Daoy (cell line): ENCODE data around the gene KIAA1755. TPM values are rescaled to one million over a fixed set of nuclear protein-coding genes. Genes with fewer than 3 reads are reported as not detected.
"Not testable (repeated sequence)": the region's sequence is repeated elsewhere in the genome, so short reads cannot be mapped to it uniquely, and the experiment has no call there.

Experiments
- DNase-seq: peaks from one replicate; pipeline ENCODE4 v3.0.0-alpha.2; 2015; ENCODE audit warnings: low read depth
- total RNA-seq: library from RNA; depleted of rRNA; stranded (reverse); fragments of >200 nt; shearing (Covaris generic); gene quantifications from 2 replicates; pipeline ENCODE4 v1.2.3, GENCODE V29; 2014

KIAA1755 gene
- total RNA-seq, 1 experiment from 2014 or later, result 1.0 TPM

DNA sequence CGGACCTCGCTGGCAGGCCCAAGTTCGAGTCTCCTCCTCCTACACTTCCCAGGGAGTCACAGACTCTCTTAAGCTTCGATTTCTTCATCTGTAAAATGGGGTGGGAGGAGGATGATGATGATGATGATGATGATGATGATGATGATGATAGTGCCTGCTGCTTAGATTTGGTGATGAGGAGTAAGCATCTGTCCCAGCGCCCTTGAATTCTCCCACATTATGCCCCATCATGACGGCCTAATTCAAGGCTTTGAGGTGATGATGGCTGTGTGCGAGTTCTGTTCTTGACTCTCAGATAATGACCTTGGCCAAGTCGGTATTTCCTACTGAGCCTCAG, 487 bp upstream of the KIAA1755 start:
- DNase-seq, result no peak

DNA sequence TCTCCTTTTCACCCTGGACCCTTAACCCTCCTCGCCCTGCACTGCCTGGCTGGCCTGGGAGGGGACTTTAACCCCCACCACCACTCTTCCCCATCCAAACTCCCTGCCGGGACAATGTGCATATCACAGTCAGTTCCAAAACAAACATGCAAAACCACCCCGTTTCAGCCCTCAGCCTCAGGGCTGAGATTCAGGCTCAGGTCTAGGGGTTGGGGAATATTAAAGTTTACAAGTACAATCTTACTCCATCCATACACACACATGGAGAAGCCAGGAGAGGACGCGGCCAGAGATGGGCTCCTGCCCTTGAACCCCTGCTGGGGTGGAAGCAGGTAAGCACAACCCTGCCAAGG, 534 bp downstream of the KIAA1755 start:
- DNase-seq, result no peak

DNA sequence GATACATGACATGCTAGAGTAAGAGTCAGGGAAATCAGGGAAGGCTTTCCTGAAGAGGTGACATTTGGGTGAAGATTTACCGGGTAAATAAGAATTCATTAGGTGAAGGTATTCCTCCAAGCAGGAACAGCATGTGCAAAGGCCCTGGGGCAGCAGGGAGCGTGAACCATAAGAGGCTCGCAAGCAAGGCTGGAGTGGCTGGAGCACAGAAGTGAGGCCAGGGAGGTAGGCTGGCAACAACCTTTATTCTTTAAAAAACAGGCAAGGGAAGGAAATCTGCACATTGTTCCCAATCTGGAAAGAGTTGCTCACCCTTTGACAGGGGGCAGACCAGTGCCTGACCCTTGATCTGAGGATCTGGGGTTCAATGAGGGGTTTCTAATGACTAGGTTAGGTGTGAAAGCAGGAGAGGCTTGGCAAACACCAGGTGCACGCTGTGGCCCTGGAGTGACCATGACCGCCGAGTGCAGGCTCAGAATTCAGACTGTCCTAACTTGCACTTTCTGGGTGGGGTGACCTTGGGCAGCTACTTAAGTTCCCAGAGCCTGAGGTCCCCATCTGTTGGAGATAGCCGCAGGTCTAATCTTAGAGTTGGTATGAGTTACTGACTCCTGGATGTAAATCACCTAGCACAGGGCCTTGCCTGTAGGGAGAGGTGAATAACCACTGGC, 1.9 kb downstream of the KIAA1755 start:
- DNase-seq, result no peak

DNA sequence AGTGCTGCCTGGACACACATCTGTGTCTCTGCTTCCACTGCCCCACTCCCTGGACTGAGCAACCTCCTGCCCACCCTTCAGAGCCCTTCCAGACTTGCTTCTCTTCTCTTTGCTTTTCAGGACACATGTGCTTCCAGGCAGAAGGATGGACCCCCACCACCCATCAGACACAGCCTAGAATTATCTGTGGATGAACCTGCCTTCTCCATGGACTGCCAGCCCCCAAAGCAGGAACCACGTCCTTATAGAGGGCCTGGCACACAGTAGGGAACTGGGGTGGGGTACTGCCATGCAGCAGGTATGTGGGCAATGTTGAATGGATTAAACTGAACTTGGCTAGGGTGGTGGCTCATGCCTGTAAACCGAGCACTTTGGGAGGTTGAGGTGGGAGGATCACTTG, 3.6 kb downstream of the KIAA1755 start:
- no peak for DNase-seq

DNA sequence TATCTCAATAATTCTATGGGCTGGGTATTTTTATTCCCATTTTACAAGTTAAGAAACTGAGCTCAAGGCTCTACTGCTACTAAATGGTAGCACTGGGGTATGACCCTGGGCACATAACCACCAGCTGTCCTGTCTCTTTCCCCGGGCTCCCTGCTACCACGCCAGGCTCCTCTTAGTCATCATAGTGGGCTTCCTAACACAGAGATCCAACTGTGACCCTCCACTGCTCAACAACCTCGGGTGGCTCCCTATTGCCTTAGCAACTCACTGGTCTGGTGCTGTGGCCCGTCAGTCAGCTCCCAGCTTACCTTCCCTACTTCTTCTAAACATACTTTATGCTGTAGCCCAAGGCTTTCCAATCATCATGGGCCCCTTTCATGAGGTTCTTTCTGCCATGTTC, 4.5 kb downstream of the KIAA1755 start:
- no peak for DNase-seq

DNA sequence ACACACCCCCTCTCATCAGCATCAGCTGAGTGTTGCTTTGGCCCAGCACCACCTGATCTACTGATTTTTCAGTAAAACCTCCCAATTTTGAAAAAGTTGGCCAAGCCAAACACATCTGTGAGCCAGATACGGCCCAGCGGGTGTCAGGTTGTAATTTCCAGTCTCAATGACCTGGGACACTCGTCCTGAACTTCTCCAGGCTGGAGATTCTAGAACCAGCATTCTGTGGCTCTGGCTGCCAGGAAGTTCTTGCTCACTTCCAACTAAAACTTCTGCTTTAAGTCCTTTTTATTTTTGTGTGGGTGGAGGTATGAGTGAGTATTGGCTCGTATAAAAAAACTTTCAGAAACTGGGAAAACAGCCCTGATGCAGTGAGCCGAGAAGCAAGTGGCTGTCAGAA, 5.1 kb downstream of the KIAA1755 start:
- no peak for DNase-seq

DNA sequence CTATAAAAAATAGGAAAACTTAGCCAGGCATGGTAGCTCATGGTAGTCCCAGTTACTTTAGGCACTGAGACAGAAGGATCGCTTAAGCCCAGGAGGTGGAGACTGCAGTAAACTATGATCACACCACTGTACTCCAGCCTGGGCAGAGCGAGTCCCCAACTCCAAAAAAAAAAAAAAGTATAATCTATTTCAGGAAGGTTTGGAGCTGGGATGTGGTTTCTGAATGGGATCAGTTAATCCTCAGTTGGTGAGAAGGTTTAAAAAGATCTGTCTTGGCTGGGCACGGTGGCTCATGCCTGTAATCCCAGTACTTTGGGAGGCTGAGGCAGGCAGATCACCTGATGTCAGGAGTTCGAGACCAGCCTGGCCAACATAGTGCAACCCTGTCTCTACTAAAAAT, 5.9 kb downstream of the KIAA1755 start:
- not testable (repeated sequence) for DNase-seq

DNA sequence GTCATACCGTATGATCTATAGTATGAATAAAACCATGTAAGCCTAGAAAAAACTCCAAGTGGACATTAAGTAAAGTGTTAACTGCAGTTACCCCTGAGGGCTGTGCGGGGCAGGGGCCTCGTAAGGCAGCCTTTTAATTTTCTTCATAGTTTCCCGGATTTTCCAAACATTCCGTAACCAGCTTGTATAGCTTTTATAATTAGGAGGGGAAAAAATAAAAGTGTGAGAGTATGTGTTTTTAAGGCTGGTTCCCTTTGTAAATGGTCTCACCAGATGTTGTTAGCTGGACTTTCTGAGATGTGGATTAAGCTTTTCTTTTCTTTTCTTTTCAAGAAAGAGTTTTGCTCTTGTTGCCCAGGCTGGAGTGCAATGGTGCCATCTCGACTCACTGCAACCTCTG, 7.0 kb downstream of the KIAA1755 start:
- no peak for DNase-seq

DNA sequence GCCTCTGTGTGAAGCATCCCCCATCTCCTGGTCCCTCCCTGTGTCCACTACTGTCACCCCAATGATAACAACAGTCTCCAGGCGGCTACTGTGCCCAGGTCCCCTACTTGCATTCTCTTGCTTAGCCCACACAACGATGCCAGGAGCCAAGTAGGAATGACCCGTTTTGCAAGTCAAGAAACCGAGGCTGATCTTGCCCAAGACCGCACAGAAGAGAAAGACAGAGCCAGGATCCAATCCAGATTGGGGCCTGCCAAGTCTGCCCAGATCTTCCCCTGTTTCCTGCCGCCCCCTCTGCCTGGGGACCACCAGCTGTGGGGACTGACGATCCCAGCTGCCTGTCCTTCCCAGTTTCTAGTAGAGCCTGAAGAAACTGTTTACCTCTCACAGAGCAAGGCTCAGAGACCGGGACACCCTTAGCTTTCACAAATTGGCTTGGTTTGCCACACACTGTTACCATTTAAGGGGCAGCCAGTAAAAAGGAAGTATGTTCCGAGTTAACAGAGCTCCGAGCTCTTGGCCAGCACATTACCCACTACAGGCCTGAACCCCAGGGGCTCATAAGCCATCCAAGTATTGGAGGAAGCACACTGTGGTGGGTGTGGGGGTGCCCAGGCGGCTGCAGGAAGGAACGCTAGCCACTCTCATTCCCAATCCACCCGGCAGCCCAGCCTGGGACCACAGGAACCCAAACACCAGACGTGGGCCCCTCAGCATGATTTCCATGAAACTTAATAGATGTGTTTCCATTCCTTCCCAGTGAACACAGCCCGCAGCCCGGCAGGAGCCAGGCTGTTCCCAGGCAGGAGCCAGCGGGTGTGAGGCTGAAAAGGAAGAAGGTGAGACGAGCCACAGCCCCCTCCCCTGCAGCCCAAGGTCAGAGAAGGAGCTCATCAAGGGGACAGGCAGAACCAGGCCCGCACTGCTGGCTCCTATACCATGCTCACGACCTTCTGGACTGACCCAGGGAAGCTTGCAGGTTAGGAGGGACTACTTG, 7.9 kb downstream of the KIAA1755 start:
- no peak for DNase-seq

DNA sequence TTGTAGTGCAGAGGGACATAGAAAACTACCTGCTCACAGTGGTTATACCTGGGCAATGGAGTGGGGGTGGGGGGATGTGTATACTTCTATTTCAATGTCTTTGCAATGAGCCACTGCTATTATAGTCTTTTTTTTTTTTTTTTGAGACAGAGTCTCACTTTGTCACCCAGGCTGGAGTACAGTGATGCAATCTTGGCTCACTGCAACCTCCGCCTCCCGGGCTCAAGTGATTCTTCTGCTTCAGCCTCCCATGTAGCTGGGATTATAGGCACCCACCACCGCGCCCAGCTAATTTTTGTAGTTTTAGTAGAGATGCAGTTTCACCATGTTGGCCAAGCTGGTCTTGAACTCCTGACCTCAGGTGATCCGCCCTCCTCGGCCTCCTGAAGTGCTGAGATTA, 9.1 kb downstream of the KIAA1755 start:
- not testable (repeated sequence) for DNase-seq

DNA sequence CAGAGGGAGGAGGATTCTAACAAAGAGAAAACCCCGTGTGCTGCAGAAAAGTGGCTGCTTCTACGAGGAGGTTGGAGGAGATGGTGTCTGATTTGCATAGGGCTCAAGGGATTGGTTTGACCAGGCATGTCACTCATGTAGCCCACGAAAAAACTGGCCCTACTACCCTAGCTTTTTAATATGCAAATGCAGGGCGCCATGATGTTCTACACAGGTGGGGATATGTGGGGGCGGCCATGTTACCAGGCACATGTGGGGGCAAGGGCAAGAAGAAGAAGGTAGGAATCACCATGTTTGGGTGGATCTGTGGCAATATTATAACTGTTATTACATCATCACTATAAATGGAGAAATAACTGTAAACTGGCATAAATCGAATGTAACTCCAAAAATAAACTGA, 9.9 kb downstream of the KIAA1755 start:
- no peak for DNase-seq

DNA sequence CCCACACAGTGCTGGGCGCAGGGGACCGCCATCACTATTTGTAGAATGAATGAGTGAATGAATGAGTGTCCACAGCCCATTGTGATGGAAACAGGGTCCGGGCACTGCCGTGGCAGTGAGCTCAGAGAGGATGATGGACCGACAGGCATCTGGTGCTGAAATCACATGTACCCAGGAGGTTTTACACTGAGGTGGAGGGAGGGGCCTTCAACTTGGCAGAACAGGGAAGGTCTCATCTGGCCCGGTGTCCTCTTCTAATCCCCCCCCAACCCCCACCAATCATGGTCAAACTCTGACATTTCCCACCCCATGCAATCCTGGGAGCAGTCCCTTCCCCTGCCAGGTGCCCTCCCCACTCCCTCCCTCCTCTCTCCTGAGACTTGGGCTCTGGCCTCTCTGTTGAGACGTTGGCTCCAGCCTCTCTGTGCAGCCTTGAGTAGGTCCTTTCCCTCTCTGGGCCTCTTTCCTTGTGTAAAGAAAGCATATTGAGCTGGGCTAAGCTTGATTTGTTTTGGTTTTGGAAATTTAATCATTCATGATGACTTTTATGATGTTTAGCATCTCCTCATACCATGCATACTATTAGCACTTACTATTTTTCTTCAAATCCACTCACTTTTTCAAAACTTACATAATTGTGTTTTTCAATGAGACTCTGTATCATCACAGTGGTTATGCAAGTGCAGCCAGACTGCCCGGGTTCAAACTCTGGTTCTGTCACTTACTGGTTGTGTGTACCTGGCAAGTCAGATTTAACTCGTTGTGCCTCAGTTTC, 10.8 kb downstream of the KIAA1755 start:
- no peak for DNase-seq

DNA sequence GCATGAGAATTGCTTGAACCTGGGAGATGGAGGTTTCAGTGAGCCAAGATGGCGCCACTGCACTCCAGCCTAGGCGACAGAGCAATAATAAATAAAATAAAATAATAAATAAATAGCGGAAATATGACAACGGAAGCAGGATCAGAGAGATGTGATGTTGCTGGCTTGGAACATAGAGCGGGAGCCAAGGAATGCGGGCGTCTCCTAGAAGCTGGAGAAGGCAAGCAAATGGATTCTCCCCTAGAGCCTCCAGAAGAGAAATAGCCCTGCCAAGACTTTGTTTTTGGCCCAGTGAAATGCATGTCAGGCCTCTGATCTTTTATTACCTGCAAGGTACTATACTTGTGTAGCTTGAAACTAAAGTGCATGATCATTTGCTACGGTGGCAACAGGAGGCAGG, 12.4 kb downstream of the KIAA1755 start:
- DNase-seq, result no peak

DNA sequence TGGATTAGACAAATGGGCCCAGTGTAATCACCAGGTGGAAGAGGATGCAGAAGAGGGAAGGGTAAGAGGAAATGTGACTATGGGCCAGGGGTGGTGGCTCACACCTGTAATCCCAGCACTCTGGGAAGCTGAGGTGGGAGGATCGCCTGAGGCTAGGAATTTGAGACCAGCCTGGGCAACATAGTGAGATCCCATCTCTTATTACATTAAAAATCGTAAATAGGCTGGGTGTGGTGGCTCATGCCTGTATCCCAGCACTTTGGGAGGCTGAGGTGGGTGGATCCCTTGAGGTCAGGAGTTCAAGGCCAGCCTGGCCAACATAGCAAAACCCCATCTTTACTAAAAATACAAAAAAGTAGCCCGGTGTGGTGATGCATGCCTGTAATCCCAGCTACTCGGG, 12.8 kb downstream of the KIAA1755 start:
- not testable (repeated sequence) for DNase-seq

DNA sequence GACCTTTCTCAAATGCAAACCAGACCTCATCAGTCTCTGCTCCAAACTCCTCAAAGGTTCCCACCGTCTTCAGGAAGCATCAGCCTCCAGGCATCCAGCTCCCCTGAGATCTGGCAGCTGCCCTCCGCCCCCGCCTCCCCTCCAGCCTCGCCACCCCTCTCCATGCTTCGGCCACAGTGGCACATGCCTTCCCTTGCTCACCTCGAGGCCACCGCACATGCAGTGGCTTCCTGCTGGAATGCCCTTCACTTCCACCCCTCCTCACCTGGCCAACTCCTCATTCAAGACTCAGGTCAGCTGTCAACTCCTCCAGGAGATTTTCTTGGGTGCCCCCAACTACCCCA, 13.4 kb downstream of the KIAA1755 start:
- no peak for DNase-seq

DNA sequence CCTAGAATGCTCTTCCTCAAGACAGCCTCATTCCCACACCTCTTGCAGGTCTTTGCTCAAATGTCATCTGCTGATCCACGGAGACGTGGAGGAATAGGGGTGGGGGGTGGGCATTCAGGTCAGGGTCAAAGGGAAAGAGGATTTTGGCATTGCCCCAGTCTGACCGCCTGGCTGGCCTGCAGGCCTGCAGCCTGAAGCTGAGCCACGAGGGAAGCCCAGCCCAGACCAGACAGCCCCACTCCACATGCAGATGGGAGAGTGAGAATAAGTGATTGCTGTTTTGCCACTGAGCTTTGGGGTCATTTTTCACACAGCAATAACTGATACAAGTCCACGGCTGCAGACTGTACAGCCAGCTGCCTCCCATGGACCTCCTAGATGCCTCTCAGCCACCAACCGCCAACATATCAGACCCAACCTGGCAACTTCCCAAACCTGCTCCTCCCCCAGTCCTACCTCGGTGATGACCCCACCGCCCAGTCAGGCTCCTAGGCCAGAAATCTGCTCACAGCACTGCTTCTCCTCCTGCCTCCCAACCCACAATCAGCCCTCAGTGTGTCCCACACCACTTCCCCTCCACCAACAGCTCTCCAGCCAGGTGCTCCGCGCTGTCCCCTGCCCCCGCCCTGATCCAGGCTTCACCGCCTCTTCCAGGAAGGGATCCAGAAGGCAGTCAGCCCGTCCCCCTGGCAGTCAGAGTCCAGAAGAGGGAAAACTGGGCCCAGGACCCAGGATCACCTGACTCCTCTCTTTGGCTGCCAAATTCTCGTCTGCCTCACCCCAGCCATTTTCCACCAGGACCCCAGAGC, 14.0 kb downstream of the KIAA1755 start:
- no peak for DNase-seq

DNA sequence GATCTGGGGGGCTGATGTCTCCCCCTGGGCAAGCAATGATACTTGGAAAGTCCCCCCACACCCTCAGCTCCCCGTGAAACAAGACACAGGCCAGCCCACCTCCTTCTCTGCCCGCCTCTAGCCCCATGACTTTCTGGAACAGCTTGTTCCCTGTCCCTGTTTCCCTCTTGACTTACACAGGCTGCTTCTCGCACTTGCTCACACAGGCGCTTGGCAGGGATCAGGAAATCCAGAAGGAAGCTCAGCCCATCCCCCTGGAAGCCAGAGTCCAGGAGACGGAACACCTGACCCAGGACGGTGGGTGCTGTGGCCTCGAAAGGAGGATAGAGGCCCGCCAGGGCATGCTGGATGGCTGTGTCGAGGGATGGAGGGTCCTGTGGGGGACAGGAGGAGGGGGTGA, 14.8 kb downstream of the KIAA1755 start:
- no peak for DNase-seq

DNA sequence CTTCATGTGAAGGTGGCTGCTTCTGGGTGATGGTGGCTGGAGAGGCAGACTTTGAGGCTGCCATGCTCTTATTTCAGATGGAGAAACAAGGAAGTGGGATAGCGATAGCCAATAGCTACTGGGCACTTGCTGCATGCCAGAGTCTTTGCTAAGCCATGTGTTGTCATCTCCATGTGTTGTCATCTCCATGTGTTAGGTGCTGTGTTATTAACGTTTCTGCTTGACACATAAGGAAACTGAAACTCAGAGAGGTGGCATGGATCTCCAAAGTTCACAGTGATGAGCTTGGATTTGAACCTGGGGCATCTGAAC, 16.9 kb downstream of the KIAA1755 start:
- DNase-seq, result no peak

DNA sequence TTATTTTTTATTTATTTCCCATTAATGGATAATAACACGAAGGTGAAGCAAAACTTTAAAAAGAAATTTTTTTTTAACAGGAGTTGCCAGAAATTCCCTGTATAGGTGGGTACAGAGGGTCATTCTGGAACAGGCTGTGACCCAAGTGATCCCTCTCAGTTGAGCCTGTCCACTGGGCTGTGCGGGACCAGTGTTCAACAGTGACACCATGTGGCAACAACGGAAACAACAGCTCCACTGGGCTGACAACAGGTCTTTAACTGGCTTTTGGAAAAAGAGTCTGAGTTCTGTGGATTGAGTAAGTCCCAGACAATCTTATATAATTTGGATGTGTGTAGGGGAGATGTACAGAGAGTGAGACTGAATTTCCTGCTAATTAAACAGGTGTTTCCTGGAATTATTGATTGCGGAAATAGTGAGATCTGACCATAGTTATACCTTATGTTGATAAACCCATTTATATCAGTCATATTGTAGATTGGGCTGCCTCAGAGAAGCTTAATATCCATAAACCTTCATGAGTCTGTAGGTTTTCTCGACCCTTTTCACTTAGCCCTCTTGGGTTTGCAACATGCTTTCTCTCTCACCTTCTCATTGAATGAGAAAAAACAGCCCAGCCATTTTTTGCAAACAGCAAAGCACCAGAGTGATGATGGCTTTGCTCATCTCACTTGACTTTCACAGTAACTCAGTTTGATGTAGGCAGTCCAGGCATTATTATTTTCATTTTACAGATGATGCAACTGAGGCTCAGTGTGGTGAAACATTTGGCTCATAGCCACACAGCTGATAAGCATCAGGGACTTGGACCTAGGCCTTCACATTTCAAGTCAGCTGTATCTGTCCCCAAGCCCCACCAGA, 17.5 kb downstream of the KIAA1755 start:
- no peak for DNase-seq

DNA sequence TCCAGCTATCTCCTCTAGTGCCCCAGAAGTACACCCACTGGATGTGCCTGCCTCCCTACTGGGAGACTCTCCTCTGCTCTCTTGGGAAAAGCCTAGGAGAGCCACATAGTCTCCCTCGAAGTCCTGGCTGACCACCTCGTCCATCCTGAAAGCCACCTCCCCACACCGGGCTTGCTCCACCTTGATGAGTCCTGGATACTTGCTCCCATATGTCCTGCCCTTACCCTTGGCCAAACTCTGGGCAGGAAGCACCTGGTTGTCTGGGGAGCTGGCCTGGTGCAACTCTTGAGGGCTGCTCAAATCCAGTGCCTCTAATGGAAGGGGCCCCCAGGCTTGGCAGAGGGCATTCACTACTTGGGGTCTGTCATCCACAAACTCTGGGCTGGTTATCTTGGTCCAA, 19.3 kb downstream of the KIAA1755 start:
- DNase-seq, result no peak

DNA sequence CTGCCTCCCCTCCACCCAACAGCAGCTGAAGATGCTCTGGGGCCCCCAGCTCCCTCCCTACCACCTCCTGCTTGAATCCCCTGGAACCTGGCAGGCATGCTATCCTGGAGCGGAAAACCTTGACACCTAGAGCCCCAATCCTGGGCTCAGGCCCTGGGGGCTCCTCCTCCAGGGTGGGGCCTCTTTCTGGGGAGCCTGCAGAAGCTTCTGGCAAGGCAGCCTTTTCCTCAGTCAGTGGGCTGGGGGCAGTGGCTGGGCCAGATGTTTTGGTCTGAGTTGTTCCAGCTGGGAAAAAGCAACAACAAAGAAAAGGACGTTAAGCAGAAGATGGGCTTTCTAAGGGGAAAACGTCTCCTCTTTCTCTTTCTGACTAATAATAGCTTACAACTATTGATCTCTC, 21.1 kb downstream of the KIAA1755 start:
- DNase-seq, result no peak
